HG03520 (cell line): Measurements from ENCODE around the gene S100A7A.

Source experiments
- ATAC-seq: cut with Tn5 transposase; IDR thresholded peaks from one replicate; pipeline ENCODE4 v1.9.1; 2021; ENCODE audit warnings: mild to moderate bottlenecking, moderate library complexity; ENCODE audit not compliant: unreplicated experiment

The S100A7A gene

DNA sequence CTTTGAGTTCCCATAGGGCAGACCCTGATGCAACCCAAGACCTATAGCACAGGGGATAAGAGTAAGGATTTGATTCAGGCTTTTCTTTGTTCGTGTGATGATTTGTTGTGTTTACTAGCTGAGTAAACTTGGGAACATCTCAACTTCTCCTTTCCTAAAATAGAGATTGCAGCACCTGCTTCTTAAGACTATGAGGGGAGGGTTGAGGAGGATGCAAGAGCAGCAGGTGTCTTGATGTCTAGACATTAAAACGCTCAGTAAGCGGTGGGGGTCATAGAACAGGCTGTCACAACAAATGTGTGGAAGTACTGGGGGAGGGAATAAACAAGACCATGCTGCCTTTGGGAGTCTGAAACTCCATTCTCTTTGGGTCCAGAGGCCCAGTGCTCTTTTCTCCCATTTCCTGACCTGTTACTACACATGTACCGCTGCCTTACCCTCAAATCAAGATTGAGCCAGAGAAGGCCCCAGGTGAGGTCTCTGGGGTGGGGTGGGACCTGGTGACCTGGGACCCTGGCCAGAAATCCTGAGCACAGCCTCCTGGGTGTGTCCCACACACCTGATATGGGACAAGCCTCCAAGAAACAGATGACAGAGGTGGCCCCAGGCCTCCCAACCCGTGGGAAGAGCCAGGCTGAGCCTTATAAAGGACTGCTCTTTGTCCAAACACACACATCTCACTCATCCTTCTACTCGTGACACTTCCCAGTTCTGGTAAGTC, at the start of gene S100A7A:
TSS of gene S100A7A (plus strand) at position 671 of the 721 bp plus-strand sequence. CDS start 1,563 bp downstream, outside the sequence.
- ATAC-seq: no peak

- no peak for ATAC-seq
Measured at GRCh38 chr1:153367090-153367489, 49.2 kb upstream of the S100A7A start.

- ATAC-seq: no peak
Measured at GRCh38 chr1:153368495-153368894, 47.8 kb upstream of the S100A7A start.

DNA sequence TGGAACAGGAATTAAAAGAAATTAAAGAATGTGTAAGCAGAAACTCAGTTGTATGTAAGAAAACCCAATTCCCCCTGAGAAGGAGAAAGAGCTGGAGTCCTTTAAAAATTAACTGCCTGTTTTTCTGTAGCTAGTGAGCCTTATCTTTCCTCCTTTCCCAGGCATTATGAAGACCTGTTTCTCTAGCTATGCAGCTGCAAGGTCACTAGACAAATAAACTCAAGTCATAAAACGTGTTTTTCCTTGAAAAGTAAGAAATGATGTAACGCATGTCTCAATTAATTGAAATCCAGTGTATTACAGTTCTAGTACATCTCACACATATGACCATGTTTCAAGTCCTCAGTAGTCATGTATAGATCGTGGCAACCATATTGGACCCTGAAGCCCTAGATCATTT, 46.2 kb upstream of the S100A7A start:
- ATAC-seq: no peak

DNA sequence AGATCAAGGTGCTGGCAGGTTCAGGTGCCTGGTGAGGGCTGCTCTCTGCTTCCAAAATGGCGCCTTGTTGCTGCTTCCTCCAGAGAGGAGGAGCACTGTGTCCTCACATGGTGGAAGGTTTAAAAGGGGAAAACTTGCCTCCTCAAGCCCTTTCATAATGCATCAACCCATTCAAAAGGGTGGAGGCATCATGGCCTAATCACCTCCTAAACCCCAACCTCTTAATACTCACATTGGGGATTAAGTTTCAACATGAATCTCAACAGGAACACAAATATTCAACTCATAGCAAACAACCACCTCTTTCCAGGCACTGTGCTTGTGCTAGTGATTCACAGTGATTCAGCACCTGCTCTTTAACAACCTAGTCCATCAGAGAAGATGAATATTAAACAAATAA, 45.1 kb upstream of the S100A7A start:
- ATAC-seq: no peak

DNA sequence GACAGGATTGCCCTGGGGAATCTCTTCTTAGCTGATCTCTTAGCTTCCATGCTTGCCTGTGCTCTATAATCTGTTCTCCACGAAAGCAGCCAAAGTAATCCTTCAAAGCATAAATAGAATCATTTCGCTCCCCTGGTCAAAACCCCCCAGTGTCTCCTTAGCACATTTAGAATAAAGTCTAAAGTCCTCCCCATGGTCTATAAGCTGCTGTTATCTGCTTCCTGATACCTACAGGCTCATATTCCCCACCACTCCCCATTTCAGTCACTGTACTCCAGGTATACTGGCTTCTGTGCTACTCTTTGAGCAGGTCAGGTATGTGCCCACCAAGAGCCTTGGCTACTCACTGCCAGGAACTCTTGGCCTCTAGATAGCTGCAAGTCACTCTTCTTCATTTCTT, 43.7 kb upstream of the S100A7A start:
- ATAC-seq: no peak

DNA sequence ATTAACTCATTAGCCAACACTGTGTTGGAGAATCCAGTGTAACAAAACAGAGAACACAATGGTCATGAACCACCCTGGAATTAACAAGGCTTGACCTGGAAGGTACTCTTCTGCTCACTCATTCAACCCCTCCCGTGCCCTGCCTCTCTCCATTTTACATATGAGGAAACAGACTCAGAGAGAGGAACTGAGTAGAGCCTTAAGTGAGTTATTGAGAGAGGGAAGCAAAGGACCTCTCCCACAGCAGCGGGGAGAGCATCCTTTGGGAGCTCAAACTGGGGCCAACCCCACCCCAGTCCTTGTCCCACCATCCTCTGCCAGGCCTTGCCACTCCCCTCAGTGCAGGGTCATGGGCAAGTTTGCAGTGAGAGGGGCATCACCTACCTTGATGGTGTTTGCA, 42.2 kb upstream of the S100A7A start:
- ATAC-seq: no peak

DNA sequence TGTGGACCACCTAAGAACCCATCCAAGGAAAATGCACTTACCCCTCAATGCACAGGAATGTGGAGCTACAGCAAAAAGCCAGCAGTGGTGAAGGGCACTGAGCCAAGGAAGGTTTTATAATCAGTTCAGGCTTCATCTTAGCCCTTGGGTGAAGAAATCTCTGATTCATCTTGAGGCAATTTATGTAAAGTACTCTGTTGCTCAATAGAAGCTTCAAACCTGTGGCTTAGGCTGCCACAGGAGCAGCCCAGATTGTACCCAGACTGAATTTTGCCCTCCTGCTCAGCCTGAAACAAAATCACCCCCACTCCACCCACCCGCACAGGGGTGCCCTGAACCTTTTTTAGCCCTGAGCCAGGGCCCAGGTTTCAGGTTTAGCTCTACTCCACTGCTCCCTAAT, 40.8 kb upstream of the S100A7A start, which contains the start of gene S100A12:
TSS of gene S100A12 (minus strand) at position 111 of the 400 bp plus-strand sequence. CDS start 1,029 bp downstream, outside the sequence.
- no peak for ATAC-seq

DNA sequence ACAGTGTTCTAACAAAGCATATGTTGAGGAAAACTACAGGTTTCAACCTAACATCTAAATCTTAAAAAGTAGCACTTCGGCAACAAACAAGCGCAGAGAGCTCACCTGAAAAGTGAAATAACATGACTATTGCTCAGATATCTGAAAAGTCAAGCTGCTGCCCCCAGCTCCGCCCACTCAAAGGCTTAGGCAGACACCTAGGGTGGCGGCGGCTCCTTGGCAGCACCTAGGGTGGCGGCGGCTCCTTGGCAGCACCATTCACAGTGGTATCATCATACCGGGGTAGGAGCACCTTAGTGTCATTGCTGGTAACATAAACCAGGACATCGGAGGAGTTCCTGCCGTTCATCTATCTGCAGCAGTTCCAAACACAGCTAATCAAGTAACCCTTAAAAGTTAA, 36.7 kb upstream of the S100A7A start:
- no peak for ATAC-seq

DNA sequence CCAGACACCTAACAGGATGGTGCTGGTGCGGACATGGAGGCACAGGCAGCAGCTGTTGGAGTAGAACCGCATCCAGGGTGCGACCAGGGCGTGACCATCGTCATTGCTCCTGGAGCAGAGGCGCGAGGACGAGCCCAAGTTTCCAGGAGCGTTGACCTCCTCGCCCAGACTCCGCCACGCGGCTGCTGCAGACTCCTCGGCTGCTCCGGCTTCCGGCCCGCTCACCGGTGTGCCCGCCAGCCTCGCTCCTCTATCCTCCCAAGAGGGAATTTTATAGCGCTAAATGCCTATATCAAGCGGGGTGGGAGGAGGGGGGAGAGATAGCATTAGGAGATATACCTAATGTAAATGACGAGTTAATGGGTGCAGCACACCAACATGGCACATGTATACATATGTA, 35.6 kb upstream of the S100A7A start:
- ATAC-seq: no peak

DNA sequence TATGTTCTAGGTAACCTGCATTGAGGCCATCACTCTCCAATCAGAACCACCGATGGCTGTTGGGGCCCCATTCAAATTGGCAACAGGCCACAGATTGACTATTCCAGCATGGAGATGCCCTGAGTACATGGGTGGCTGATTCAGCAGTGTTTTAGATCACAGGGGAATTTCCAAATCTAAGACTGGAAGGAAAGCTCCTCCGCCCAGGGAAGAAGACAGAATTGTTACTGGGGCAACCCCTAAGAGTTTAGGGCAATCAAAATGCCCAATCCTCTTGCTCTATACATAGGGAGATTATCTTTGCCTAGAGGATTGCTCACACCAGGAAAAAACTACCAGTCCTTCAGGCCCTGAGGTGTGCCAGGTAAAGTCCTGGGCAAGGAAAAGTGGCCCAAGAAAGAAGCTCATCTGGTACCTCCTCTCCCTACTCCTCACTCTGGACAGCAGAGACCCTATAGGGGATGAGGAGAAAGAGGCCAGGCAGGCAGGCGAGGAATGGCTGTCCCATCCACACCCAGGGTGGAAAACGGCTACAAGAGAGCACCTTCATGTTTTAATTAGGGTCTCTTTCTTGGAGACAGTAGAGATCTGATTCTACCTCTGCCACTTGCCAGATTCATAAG, 31.3 kb upstream of the S100A7A start:
- ATAC-seq: no peak

- no peak for ATAC-seq
Measured at GRCh38 chr1:153386500-153386901, 29.8 kb upstream of the S100A7A start.

GRCh38 chr1:153387001-153387400, 29.3 kb upstream of the S100A7A start:
- no peak for ATAC-seq

DNA sequence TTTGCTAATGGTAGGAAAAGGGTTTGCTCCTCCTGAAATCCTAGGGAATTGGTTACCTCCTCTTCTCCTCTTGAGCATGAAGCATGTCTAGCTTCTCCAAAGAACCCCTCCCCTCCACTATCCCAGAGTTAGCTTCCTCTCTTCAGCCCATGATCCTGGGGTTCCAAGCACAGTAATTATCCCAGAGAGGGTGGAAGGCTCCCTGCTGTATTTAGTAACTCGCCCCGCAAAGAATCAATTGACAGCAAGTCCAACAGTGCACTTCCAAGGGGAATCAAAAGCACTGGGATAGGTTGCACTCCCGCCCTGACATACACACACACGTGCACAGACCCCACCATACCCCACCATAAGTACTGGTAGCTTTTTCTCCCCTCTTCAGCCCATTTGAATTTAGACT, 28.5 kb upstream of the S100A7A start:
- ATAC-seq: no peak

- no peak for ATAC-seq
Measured at GRCh38 chr1:153389401-153389800, 26.9 kb upstream of the S100A7A start.

DNA sequence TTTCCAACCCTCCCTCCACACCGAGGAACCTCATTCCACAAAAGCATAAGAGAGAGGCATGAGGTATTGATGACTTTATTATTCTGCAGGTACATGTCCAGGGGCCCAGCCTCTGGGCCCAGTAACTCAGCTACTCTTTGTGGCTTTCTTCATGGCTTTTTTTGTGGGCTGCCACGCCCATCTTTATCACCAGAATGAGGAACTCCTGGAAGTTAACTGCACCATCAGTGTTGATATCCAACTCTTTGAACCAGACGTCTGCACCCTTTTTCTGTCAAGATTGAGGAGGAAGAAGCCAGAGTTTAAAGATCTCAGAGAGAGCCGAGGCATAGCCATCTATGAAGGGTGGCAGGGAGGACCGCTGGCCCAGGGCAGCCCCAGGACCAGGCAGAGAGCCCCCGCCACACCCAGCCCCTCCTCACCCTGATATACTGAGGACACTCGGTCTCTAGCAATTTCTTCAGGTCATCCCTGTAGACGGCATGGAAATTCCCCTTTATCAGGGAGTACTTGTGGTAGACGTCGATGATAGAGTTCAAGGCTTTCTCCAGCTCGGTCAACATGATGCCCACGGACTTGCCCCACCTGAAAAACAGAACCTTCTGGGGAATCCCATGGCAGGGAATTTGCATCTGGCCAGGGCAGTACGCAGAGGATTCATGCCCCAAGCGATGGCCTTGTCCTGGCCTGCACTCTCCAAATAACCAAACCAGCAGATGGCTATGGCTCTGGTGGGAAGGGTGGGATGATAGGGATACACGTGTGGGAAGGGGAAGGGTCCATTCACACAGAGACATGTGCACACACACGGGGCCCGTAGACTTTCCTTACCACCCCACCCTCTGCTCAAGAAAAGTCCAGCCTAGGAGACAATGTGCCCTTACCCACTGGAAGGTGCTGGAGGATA, 26.1 kb upstream of the S100A7A start:
- no peak for ATAC-seq

DNA sequence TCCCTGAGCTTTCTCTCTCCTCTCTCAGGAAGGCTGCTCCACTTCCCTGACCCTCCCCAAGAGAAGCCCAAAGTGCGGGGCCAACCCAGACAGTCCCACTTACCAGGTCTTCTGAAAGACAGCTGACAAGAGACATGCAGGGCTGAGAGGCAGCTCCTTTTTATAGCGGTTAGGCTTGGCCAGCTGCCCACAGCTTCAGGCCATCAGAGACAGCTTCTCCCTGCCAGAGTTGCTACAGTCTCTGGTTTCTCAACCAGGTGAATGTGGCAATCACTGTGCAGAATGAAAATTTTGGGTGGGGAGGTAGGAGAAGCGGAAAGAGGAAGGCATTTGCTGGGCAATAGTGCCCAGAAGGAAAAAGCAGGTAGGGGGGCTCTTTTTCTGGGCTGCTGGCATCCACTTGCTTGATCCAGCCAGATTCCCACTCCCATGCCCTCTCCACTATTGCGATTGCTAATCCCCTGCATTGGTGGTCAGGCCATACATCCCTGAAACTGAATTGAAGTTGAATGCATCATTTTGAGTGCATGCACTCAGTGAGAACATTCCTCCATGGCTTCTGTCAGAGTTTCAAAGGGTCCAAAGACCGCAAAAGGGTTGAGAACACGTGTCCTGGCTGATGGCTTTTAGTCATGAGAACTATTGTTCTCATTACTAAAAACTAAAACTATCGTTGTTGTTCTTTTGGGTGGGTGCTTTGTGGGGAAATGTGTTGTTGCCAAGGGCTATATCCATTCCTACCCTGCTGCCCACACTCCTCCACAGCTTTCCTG, 25.2 kb upstream of the S100A7A start, which contains the start of gene S100A8:
TSS of gene S100A8 (minus strand) at position 136 of the 773 bp plus-strand sequence. CDS start 538 bp downstream, outside the sequence.
- no peak for ATAC-seq

DNA sequence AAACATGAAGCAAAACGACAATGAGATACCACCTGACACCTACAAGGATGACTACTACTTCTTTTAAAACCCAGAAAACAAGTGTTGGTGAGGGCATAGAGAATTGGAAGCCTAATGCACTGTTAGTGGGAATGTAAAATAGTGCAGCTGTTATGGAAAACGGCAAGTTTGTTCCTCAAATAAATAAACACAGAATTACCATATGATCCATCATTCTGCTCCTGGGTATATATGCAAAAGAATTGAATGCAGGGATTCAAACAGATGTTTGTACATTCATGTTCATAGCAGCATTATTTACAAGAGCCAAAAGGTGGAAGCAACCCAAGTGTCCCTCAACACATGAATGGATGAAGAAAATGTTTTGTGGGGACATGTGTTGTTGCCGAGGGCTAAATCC, 24.1 kb upstream of the S100A7A start:
- no peak for ATAC-seq

DNA sequence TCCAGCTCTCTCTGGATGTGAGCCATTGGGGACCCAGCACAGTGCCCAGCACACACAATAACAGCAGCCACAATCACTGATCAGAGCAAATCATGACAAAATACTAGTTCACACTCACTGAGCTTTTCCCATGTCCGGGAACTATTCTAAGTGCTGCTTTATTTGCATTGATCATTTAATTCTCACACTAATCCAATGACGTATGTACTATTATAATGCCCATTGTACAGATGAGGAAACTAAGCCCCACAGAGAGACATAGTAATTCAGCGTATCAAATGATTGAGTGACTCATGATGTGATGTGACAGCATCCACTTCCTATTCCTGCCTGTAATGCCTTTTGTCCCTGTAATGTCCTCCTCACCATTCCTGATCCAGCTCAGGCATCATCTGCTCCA, 23.5 kb upstream of the S100A7A start:
- ATAC-seq: no peak

- no peak for ATAC-seq
Measured at GRCh38 chr1:153393926-153394325, 22.4 kb upstream of the S100A7A start.

GRCh38 chr1:153394391-153394790, 21.9 kb upstream of the S100A7A start:
- ATAC-seq: no peak
